22Rv1 (cell line): ENCODE results near the gene RFC3.

ENCODE experiments used
- CTCF ChIP-seq: fragments of 450-650 bp; IDR thresholded peaks from 2 replicates; pipeline ENCODE4 v1.5.1; 2017; ENCODE audit warnings: mild to moderate bottlenecking
- ZFX ChIP-seq: fragments of 450-650 bp; IDR thresholded peaks from 2 replicates; pipeline ENCODE4 v1.6.1; 2017; ENCODE audit warnings: antibody characterized with exemption, borderline replicate concordance

DNA sequence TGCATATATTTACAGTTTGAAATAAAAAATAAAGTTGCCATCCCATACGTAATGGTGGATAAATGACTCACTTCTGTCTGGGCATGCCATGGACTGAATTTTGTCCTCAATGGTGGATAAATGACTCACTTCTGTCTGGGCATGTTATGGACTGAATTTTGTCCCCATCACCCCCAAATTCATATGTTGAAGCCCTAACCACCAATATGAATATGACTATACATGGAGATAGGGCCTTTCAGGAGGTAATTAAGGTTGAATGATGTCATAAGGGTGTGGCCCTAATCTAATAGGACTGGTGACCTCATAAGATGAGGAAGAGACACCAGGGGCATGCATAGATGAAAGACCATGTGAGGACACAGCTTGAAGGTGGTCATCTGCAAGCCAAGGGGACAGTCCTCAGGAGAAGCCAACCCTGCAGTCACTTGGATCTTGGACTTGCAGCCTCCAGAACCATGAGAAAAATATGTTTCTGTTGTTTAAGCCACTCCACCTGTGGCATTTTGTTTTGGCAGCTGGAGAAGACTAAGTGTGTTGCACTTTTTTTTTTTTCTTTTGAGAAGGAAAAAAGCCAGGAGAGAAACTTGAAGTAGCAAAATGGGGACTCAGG lies 41.8 kb downstream of the RFC3 start:
- TF ChIP-seq CTCF (no peak), ZFX (no peak)
